ENCODE data around the gene RRAS2.

DNA sequence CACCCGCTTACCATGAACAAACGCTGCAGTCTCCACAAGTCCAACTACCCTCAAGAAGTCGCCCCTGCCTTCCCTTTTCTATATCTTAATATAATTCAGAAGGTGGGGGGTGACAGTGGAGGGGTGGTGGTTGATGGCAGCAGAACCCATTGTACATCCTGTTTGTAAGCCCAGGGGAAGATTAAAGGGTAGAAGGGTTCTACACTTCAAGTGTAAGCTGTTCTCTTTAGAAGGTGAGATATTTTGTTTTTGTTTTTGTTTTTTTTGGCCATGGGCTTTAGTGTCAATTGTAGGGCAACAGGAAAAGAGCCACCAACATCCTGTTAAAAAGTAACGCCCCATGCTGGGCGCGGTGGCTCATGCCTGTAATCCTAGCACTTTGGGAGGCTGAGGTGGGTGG is 34.9 kb upstream of the RRAS2 start:
- TF ChIP-seq EZH2 (IDR thresholded peaks at IDR 0.05) (no peak), POLR2AphosphoS5 (IDR thresholded peaks at IDR 0.05; ENCODE audit: borderline replicate concordance, low read depth, low read length) (no peak)

Data from SK-N-MC (cell line).